ENCODE measurements around the gene GYS2. TPM values are rescaled to one million over a fixed set of nuclear protein-coding genes. Genes with fewer than 3 reads are reported as not detected.

GYS2 gene
- total RNA-seq, 1 donor from 2014 or later: not detected

DNA sequence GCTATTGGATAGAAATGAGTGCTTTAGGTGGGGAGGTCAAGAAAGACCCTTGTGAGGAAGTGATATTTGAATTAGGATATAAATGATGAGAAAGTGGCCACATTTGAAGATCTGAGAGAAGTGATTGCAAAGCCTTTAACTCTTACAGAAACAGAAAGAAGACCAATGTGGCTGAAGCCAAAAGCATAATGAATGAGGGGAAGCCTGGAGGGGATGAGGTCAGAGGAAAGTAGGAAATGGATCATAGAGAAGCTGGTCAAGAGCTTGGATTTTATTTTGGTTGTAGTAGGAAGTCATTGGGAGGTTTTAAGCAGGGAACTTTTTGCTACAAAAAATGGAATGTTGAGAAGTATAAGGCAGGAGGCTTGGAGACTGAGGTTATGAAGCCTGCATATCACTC, 3.5 kb upstream of the GYS2 start:
- no peak overlapping the region for H3K4me3 ChIP-seq (ENCODE audit: insufficient read depth, low read depth, low read length)
- H3K27me3 ChIP-seq (ENCODE audit: insufficient read depth, low read length): no peaks in the 10 kb centered on the region
- no peaks in the 10 kb centered on the region for H3K4me1 ChIP-seq (ENCODE audit: insufficient read depth, low read length)
- no peak for TF ChIP-seq EZH2 (IDR thresholded peaks at IDR 0.05; ENCODE audit: insufficient read depth, low read length)
- TF ChIP-seq, protein P1, sequence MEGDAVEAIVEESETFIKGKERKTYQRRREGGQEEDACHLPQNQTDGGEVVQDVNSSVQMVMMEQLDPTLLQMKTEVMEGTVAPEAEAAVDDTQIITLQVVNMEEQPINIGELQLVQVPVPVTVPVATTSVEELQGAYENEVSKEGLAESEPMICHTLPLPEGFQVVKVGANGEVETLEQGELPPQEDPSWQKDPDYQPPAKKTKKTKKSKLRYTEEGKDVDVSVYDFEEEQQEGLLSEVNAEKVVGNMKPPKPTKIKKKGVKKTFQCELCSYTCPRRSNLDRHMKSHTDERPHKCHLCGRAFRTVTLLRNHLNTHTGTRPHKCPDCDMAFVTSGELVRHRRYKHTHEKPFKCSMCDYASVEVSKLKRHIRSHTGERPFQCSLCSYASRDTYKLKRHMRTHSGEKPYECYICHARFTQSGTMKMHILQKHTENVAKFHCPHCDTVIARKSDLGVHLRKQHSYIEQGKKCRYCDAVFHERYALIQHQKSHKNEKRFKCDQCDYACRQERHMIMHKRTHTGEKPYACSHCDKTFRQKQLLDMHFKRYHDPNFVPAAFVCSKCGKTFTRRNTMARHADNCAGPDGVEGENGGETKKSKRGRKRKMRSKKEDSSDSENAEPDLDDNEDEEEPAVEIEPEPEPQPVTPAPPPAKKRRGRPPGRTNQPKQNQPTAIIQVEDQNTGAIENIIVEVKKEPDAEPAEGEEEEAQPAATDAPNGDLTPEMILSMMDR (IDR thresholded peaks at IDR 0.05; ENCODE audit: insufficient read depth, low read depth, low read length): no peak
- H3K4me1 Mint-ChIP-seq (ENCODE audit: low read depth, unreplicated experiment): no peaks in the 10 kb centered on the region
- H3K9me3 Mint-ChIP-seq (ENCODE audit: unreplicated experiment): no peaks in the 10 kb centered on the region
- H3K4me3 Mint-ChIP-seq (ENCODE audit: unreplicated experiment): no peak overlapping the region
- no peaks in the 10 kb centered on the region for H3K9me3 ChIP-seq (ENCODE audit: insufficient read depth, low read depth, low read length)
- H3K4me2 ChIP-seq (ENCODE audit: low read length): no peak overlapping the region
- H3K27me3 Mint-ChIP-seq (ENCODE audit: low read depth, unreplicated experiment): no peaks in the 10 kb centered on the region
- H3K79me2 ChIP-seq (ENCODE audit: insufficient read depth, low read length): no peaks in the 10 kb centered on the region
- FAIRE-seq (no peak), DNase-seq (ENCODE audit: low read depth) (no peak)
- H4K20me1 ChIP-seq (ENCODE audit: insufficient read depth, low read length): no peaks in the 10 kb centered on the region
- no peak overlapping the region for H2AFZ ChIP-seq (ENCODE audit: low read depth, low read length)
- H3K9ac ChIP-seq (ENCODE audit: low read length): no peak overlapping the region
- H3K36me3 Mint-ChIP-seq (ENCODE audit: low read depth, unreplicated experiment): no peaks in the 10 kb centered on the region
- no peak overlapping the region for H3K27ac Mint-ChIP-seq (ENCODE audit: unreplicated experiment)
- no peak overlapping the region for H3K27ac ChIP-seq (ENCODE audit: low read depth, low read length)
- no peaks in the 10 kb centered on the region for H3K36me3 ChIP-seq (ENCODE audit: insufficient read depth, low read length)

DNA sequence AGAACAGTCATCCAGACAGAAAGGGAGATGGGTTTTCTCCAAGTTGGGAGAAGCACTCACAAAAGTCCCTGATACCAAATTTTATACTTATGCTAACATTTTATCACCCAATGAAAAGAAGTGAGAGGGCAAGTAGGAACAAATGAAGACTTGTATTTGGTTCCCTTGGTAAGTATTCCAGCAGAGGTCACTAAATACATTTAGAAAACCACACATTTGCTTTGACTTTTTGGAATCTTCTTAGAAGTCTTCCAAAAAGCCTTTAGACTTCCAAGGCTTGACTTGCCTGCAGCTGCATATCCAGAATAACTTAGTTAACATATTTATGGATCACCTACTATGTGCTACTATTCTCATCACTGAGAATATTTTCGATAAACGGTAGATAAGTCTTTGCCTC, 3.1 kb upstream of the GYS2 start:
- DNase-seq (ENCODE audit: low read depth): peak; percentile 2
- H3K9me3 Mint-ChIP-seq (ENCODE audit: unreplicated experiment): no peaks in the 10 kb centered on the region
- H3K4me3 Mint-ChIP-seq (ENCODE audit: unreplicated experiment): no peak overlapping the region
- Histone ChIP-seq H3K4me1 (ENCODE audit: insufficient read depth, low read length) (no peaks in the 10 kb centered on the region), H3K79me2 (ENCODE audit: insufficient read depth, low read length) (no peaks in the 10 kb centered on the region), H3K4me2 (ENCODE audit: low read length) (no peak overlapping the region), H3K9me3 (ENCODE audit: insufficient read depth, low read depth, low read length) (no peaks in the 10 kb centered on the region), H3K9ac (ENCODE audit: low read length) (no peak overlapping the region), H3K27ac (ENCODE audit: low read depth, low read length) (no peak overlapping the region), H3K27me3 (ENCODE audit: insufficient read depth, low read length) (no peaks in the 10 kb centered on the region), H2AFZ (ENCODE audit: low read depth, low read length) (no peak overlapping the region), H3K36me3 (ENCODE audit: insufficient read depth, low read length) (no peaks in the 10 kb centered on the region), H3K4me3 (ENCODE audit: insufficient read depth, low read depth, low read length) (no peak overlapping the region), H4K20me1 (ENCODE audit: insufficient read depth, low read length) (no peaks in the 10 kb centered on the region)
- FAIRE-seq: no peak
- H3K4me1 Mint-ChIP-seq (ENCODE audit: low read depth, unreplicated experiment): no peaks in the 10 kb centered on the region
- no peak overlapping the region for H3K27ac Mint-ChIP-seq (ENCODE audit: unreplicated experiment)
- no peaks in the 10 kb centered on the region for H3K36me3 Mint-ChIP-seq (ENCODE audit: low read depth, unreplicated experiment)
- TF ChIP-seq, protein P1 (IDR thresholded peaks at IDR 0.05; ENCODE audit: insufficient read depth, low read depth, low read length): no peak
- no peak for TF ChIP-seq EZH2 (IDR thresholded peaks at IDR 0.05; ENCODE audit: insufficient read depth, low read length)
- H3K27me3 Mint-ChIP-seq (ENCODE audit: low read depth, unreplicated experiment): no peaks in the 10 kb centered on the region

DNA sequence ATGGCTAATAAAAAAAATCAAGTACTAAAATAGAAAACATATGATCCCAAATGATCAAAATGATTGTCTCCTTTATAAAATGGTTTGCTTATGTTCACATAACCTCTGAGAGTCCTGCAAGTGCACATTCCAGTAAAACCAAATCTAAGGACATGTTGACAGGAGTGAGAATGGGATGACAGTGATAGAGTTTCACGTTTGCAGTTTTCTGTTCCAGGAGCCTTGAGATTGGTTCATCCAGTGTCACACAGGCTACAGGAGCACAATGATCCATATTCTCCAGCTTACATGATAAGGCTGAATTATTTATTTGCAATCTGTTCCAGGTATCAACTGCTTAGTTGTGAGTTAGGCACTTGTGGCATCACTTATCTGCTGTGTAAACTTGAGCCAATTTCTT, 1.5 kb upstream of the GYS2 start:
- FAIRE-seq (no peak), DNase-seq (ENCODE audit: low read depth) (no peak)
- Histone ChIP-seq H4K20me1 (ENCODE audit: insufficient read depth, low read length) (no peaks in the 10 kb centered on the region), H3K9ac (ENCODE audit: low read length) (no peak overlapping the region), H2AFZ (ENCODE audit: low read depth, low read length) (no peak overlapping the region), H3K27ac (ENCODE audit: low read depth, low read length) (no peak overlapping the region), H3K4me3 (ENCODE audit: insufficient read depth, low read depth, low read length) (no peak overlapping the region), H3K79me2 (ENCODE audit: insufficient read depth, low read length) (no peaks in the 10 kb centered on the region), H3K4me1 (ENCODE audit: insufficient read depth, low read length) (no peaks in the 10 kb centered on the region), H3K9me3 (ENCODE audit: insufficient read depth, low read depth, low read length) (no peaks in the 10 kb centered on the region), H3K27me3 (ENCODE audit: insufficient read depth, low read length) (no peaks in the 10 kb centered on the region), H3K36me3 (ENCODE audit: insufficient read depth, low read length) (no peaks in the 10 kb centered on the region), H3K4me2 (ENCODE audit: low read length) (no peak overlapping the region)
- no peaks in the 10 kb centered on the region for H3K9me3 Mint-ChIP-seq (ENCODE audit: unreplicated experiment)
- no peaks in the 10 kb centered on the region for H3K27me3 Mint-ChIP-seq (ENCODE audit: low read depth, unreplicated experiment)
- H3K27ac Mint-ChIP-seq (ENCODE audit: unreplicated experiment): no peak overlapping the region
- no peaks in the 10 kb centered on the region for H3K4me1 Mint-ChIP-seq (ENCODE audit: low read depth, unreplicated experiment)
- H3K4me3 Mint-ChIP-seq (ENCODE audit: unreplicated experiment): no peak overlapping the region
- TF ChIP-seq, protein P1 (IDR thresholded peaks at IDR 0.05; ENCODE audit: insufficient read depth, low read depth, low read length): no peak
- no peak for TF ChIP-seq EZH2 (IDR thresholded peaks at IDR 0.05; ENCODE audit: insufficient read depth, low read length)
- H3K36me3 Mint-ChIP-seq (ENCODE audit: low read depth, unreplicated experiment): no peaks in the 10 kb centered on the region

Measured in astrocyte (in vitro differentiated cells and primary cell).